ENCODE data around the gene DCP1A.
A peak's percentile ranks its signal among the peaks of the same experiment; 100 is the strongest.
"Not testable (repeated sequence)": the region's sequence is repeated elsewhere in the genome, so short reads cannot be mapped to it uniquely, and the experiment has no call there.

DCP1A gene

DNA sequence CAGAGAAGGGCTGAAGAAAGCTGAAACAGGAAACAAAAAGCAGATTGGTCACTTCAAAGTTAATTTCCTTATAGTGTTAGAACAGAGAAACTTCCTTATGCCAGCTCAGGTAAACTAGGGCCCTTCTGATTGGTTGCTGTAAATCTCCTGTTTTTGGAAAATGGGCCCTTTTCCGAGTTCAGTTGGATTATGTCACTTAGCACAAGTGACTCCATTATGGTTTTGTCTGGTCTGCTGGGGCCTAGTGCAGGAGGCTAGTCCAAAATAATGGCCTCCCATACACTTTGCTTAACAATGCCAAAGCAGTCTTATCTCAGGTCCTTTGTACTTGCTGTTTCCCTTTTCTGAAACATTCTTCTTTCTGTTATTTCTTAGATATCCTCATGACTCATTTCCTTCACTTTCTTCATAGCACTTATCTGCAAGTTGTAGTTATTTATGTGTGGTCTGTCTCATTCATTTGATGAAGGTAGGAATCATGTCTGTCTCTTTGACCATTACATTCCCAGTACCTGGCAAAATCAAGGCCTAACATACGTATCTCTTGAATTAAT, 7.7 kb upstream of the DCP1A start:
- H3K27me3 Mint-ChIP-seq (ENCODE audit: low read depth, poor library complexity): no peaks in the 10 kb centered on the region
- TF ChIP-seq, protein P1, sequence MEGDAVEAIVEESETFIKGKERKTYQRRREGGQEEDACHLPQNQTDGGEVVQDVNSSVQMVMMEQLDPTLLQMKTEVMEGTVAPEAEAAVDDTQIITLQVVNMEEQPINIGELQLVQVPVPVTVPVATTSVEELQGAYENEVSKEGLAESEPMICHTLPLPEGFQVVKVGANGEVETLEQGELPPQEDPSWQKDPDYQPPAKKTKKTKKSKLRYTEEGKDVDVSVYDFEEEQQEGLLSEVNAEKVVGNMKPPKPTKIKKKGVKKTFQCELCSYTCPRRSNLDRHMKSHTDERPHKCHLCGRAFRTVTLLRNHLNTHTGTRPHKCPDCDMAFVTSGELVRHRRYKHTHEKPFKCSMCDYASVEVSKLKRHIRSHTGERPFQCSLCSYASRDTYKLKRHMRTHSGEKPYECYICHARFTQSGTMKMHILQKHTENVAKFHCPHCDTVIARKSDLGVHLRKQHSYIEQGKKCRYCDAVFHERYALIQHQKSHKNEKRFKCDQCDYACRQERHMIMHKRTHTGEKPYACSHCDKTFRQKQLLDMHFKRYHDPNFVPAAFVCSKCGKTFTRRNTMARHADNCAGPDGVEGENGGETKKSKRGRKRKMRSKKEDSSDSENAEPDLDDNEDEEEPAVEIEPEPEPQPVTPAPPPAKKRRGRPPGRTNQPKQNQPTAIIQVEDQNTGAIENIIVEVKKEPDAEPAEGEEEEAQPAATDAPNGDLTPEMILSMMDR (IDR thresholded peaks at IDR 0.05): no peak
- no peaks in the 10 kb centered on the region for H3K36me3 Mint-ChIP-seq (ENCODE audit: low read depth)
- H3K27ac Mint-ChIP-seq: no peak overlapping the region
- no peak overlapping the region for H3K4me3 Mint-ChIP-seq
- peaks cover 14% of the 10 kb centered on the region for H3K4me1 Mint-ChIP-seq
- no peaks in the 10 kb centered on the region for H3K9me3 Mint-ChIP-seq
- no peak for DNase-seq

DNA sequence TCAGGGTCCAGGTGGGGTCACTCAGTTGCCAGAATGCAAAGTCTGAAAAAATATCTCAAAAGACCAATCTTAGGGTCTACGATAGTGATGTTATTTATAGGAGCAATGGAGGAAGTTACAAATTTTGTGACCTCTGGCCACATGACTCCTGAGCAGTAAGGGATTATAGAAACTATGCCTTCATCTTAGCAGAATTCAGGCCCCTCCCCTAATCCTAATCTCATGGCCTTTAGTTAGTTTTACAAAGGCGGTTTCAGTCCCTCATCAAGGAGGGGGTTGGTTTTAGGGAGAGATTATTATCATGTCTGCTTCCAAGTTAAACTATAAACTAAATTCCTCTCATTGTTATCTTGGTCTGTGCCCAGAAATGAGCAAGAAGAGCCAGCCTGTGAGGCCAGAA, 5.9 kb upstream of the DCP1A start:
- H3K36me3 Mint-ChIP-seq (ENCODE audit: low read depth): no peaks in the 10 kb centered on the region
- no peaks in the 10 kb centered on the region for H3K9me3 Mint-ChIP-seq
- DNase-seq: no peak
- H3K27me3 Mint-ChIP-seq (ENCODE audit: low read depth, poor library complexity): no peaks in the 10 kb centered on the region
- no peak overlapping the region for H3K4me3 Mint-ChIP-seq
- peaks cover 14% of the 10 kb centered on the region for H3K4me1 Mint-ChIP-seq
- H3K27ac Mint-ChIP-seq: no peak overlapping the region
- TF ChIP-seq, protein P1 (IDR thresholded peaks at IDR 0.05): no peak

DNA sequence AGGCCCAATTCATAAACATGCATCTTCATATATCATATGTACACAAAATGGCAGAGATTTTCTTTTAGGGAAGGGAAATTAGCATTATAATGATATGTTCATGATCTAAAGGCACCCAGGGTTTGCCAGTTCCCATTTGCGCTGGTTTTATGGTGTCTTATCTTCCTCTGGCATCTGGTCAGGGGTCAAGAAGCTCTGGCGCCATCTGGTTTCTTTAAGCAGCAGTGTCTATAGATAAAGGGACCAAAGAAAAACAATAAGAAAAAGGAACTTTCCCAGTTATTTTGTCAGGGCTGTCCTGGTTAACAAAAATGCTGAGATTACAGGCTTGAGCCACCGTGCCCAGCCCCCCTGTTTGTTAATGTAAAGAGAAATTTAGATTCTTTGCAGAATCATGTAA, 3.3 kb upstream of the DCP1A start:
- Mint-ChIP-seq H3K4me1 (peaks cover 28% of the 10 kb centered on the region), H3K36me3 (ENCODE audit: low read depth) (no peaks in the 10 kb centered on the region), H3K9me3 (no peaks in the 10 kb centered on the region), H3K27me3 (ENCODE audit: low read depth, poor library complexity) (no peaks in the 10 kb centered on the region), H3K4me3 (no peak overlapping the region), H3K27ac (peak overlapping the region; percentile 94)
- TF ChIP-seq, protein P1 (IDR thresholded peaks at IDR 0.05): peak; percentile 16
- DNase-seq: no peak

DNA sequence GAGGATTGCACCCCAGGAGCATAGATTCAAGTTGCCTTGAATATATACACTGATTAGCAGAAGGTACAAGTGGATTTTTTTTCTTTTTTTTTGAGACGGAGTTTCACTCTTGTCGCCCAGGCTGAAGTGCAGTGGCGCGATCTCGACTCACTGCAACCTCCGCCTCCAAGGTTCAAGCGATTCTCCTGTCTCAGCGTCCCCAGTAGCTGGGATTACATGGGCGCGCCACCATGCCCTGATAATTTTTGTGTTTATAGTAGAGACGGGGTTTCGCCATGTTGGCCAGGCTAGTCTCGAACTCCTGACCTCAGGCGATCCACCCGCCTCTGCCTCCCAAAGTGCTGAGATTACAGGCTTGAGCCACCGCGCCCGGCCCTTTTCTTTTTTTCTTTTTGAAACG, 775 bp upstream of the DCP1A start:
- Mint-ChIP-seq H3K4me3 (peak overlapping the region; percentile 99), H3K27ac (peak overlapping the region; percentile 100), H3K4me1 (peaks cover 42% of the 10 kb centered on the region), H3K36me3 (ENCODE audit: low read depth) (peaks cover 19% of the 10 kb centered on the region)
- DNase-seq; H3K27me3 Mint-ChIP-seq (ENCODE audit: low read depth, poor library complexity); H3K9me3 Mint-ChIP-seq: not testable (repeated sequence)

DNA sequence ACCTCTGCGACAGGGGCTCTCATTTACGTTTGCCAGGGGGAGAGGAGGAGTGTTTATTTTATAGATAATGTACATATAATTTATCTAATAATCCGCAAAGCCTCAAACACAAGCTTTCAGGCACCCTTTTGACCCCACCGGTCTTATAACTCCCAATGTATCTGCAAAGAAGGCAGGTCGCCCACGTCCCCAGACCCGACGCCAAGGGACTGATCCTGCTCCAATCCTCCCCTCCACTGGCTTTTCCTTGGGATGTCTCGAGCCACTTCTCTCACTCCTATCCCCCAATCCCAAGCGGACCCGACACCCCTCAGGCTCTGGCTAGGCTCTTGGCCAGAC, 452 bp downstream of the DCP1A start:
- H3K4me1 Mint-ChIP-seq: peaks cover 42% of the 10 kb centered on the region
- no peaks in the 10 kb centered on the region for H3K9me3 Mint-ChIP-seq
- no peaks in the 10 kb centered on the region for H3K27me3 Mint-ChIP-seq (ENCODE audit: low read depth, poor library complexity)
- no peak for DNase-seq
- peak overlapping the region; percentile 100 for H3K27ac Mint-ChIP-seq
- peaks cover 31% of the 10 kb centered on the region for H3K36me3 Mint-ChIP-seq (ENCODE audit: low read depth)
- H3K4me3 Mint-ChIP-seq: peak overlapping the region; percentile 99
- TF ChIP-seq, protein P1 (IDR thresholded peaks at IDR 0.05): no peak

DNA sequence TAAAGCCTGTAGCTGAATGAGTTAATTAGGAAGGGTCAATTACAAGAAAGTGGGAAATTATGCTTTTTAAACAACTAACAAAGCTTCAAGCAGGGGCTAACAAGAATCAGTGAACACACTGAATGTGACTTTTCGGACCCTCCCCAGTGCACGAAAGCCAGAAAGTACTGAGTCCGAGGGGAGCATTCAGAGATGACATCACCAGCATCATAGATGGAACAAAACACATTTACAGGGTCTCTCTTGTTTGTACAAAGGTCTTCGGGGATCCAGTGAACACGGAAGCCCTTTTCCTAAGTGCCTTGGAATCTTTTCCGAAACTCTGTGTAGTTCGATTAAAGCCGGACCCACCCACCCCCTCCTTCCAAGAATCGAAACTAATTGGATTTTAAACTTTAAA, 829 bp downstream of the DCP1A start:
- Mint-ChIP-seq H3K27ac (peak overlapping the region; percentile 100), H3K4me1 (peaks cover 41% of the 10 kb centered on the region), H3K36me3 (ENCODE audit: low read depth) (peaks cover 32% of the 10 kb centered on the region), H3K4me3 (peak overlapping the region; percentile 99), H3K27me3 (ENCODE audit: low read depth, poor library complexity) (no peaks in the 10 kb centered on the region), H3K9me3 (no peaks in the 10 kb centered on the region)
- TF ChIP-seq, protein P1 (IDR thresholded peaks at IDR 0.05): no peak
- DNase-seq: peak; percentile 15
